HL-60 (cell line): Measurements from ENCODE around the gene GPATCH11.

Experiments
- DNase-seq, 2 experiments: peaks; one replicate each; pipeline ENCODE4 v3.0.0-alpha.2; 2010 to 2020; ENCODE audit warnings: low read depth in 1 of 2, low spot score in 1 of 2
- H3K27ac ChIP-seq: fragments of 250-450 bp; sonication (Bioruptor Pico); replicated peaks from 2 replicates; pipeline ENCODE4 v1.5.1; 2020; ENCODE audit warnings: mild to moderate bottlenecking, moderate library complexity
- H3K27me3 ChIP-seq: fragments of 250-450 bp; sonication (Bioruptor Pico); 2 replicates; pipeline ENCODE4 v1.5.1; 2021; ENCODE audit warnings: mild to moderate bottlenecking, moderate library complexity; ENCODE audit not compliant: insufficient read depth, poor library complexity, severe bottlenecking
- H3K4me3 ChIP-seq: replicated peaks from 2 replicates; pipeline ENCODE4 v1.5.1; 2011; ENCODE audit warnings: mild to moderate bottlenecking, control low read depth, low read length; ENCODE audit not compliant: insufficient read depth
- CTCF ChIP-seq: IDR thresholded peaks from one replicate; pipeline ENCODE4 v1.5.1; 2011; ENCODE audit warnings: low read length, control low read depth, inconsistent platforms; ENCODE audit not compliant: insufficient read depth
- GABPA ChIP-seq: IDR thresholded peaks from 2 replicates; pipeline ENCODE4 v1.6.1; 2012; ENCODE audit warnings: low read depth
- POLR2AphosphoS5 ChIP-seq: IDR thresholded peaks from 2 replicates; pipeline ENCODE4 v1.6.1; 2012; ENCODE audit warnings: low read depth
- REST ChIP-seq: IDR thresholded peaks from 2 replicates; pipeline ENCODE4 v1.6.1; 2012; ENCODE audit warnings: low read depth; ENCODE audit not compliant: insufficient replicate concordance
- SPI1 ChIP-seq: IDR thresholded peaks from 2 replicates; pipeline ENCODE4 v1.6.1; 2012; ENCODE audit warnings: low read depth, mild to moderate bottlenecking, borderline replicate concordance

Gene GPATCH11

GRCh38 chr2:37091873-37092272, 7.6 kb downstream of the GPATCH11 start:
- Histone ChIP-seq H3K4me3 (no peak overlapping the region), H3K27ac (no peak overlapping the region), H3K27me3 (no peaks in the 10 kb centered on the region)
- no peak for DNase-seq
- TF ChIP-seq CTCF, result no peak
- TF ChIP-seq GABPA, result no peak
- TF ChIP-seq REST, result no peak
- TF ChIP-seq POLR2AphosphoS5, result no peak
- no peak for TF ChIP-seq SPI1

GRCh38 chr2:37096568-37096967, 12.2 kb downstream of the GPATCH11 start:
- no peak for DNase-seq
- Histone ChIP-seq H3K27me3 (no peaks in the 10 kb centered on the region), H3K27ac (no peak overlapping the region), H3K4me3 (no peak overlapping the region)
- no peak for TF ChIP-seq POLR2AphosphoS5
- TF ChIP-seq REST, result no peak
- TF ChIP-seq GABPA, result no peak
- TF ChIP-seq SPI1, result no peak
- TF ChIP-seq CTCF, result no peak

- Histone ChIP-seq H3K4me3 (no peak overlapping the region), H3K27ac (no peak overlapping the region), H3K27me3 (no peaks in the 10 kb centered on the region)
- TF ChIP-seq POLR2AphosphoS5, result no peak
- no peak for TF ChIP-seq SPI1
- TF ChIP-seq GABPA, result no peak
- no peak for TF ChIP-seq REST
- no peak for TF ChIP-seq CTCF
- no peak for DNase-seq
These were observed 14.2 kb downstream of the GPATCH11 start for GRCh38 chr2:37098416-37099118.
